GM19193 (cell line): ENCODE measurements around the gene SMIM45.

ENCODE experiments used
- POLR2A ChIP-seq: IDR thresholded peaks from 4 replicates; pipeline ENCODE4 v1.6.1; 2011; ENCODE audit not compliant: insufficient read depth, insufficient read length; ENCODE audit errors: extremely low read depth

Gene SMIM45

DNA sequence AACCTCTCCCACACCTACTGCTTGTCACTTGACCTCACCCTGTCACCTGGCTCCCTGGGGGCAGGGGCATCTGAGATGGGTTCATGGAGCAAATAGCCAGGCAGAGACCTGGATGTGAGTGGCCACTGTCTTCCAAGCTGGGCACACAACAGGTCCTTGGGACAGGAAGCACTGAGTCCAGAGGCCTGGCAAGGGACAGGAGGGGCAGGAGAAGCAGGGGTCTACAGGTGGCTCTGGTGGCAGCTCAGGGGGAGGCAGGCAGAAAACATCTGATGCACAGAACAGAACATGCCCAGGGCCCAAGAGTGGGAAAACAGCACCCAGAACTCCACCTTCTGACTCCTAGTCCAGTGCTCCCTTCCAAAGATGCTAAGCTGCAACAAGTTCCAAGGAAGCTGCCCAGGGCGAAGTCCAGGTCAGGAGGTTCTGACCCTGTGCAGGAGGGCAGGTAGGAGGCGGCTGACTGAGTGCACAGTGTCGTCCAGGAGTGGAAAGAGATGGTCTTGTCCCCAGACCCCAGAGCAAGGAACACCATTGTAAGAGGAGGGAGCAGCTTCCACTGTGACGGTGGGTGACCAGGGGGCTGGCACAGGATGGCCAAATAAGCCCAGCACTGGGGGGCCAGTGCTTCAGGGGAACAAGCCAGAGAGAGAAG, 28.9 kb upstream of the SMIM45 start:
- TF ChIP-seq POLR2A: no peak

DNA sequence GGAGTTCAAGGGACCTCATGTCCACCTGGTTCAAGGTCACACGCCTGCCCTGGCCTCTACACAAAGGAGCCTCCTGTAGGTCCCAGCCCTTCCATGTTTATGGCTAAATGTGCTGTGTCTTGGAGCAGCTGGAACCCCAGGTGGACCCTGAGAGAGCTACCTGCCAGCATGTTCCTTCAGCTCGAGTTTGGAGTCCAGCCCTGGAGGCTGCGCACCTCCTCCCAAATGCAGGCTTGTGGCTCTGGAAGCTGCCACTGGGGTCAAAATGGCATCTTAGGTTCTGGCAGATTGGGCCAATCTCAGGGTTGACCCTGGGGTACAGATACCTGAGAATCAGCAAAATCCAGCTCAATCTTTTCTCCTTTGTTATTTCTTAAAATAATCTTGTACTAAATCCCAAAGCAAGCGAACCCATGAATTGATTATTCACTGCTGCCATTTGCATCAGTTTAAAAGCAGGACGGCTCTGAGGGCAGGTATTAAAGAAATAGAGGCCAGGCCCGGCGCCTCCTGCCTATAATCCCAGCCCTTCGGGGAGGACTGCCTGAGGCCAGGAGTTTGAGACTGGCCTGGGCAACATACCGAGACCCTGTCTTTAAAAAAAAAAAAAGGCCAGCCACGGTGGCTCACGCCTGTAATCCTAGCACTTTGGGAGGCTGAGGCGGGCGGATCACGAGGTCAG, 28.2 kb upstream of the SMIM45 start:
- no peak for TF ChIP-seq POLR2A

DNA sequence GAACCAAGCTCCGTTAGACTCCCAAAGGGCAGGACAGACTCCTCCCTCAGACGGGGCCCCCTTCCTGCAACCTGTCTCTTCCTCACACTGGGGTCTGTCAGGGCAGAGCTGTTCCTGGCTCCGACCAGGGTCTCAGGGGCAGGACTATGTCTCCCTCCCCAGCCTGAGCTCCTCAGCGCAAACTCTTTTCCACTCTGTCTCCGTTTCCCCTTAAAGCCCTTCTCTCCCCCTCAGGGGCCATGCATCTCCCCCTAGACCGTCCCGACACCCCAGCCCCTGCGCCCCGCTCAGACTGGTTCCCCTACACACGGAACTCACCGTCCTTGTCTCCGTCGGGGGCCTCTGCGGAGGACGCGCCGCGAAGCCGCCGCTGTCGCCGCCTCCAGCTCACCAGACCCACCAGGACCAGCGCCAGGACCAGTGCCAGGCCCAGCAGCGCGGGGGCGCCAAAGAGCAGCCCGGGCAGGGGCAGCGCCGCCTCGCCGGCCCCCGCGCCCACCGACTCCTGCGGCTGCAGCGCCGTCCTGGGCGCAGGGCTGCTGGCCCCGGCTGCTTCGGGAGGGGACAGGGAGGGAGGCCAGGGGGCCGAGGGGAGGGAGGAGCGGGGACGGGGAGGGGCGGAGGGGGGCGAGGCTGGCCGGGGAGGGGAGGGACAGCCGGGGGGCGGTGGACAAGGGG, 26.0 kb upstream of the SMIM45 start:
- no peak for TF ChIP-seq POLR2A

DNA sequence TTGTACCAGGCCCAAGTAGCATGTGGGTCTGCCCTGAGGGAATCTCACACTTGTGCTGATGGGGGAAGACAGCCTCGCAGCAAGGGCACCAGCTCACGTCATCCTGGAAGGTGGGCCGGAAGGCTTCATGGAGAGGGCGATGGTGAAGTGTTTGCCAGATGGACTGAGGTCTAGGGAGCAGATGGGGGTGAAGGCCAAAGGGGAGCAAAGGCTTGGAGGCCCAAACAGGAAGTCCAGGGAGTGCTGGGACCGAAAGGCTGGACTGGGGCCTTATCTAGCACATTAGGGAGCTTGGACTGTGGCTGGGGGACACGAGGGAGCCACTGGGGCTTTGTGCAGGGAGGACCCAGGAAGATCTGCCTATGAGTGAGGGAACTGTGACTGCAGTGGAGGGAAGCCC, 24.1 kb upstream of the SMIM45 start:
- TF ChIP-seq POLR2A: no peak

DNA sequence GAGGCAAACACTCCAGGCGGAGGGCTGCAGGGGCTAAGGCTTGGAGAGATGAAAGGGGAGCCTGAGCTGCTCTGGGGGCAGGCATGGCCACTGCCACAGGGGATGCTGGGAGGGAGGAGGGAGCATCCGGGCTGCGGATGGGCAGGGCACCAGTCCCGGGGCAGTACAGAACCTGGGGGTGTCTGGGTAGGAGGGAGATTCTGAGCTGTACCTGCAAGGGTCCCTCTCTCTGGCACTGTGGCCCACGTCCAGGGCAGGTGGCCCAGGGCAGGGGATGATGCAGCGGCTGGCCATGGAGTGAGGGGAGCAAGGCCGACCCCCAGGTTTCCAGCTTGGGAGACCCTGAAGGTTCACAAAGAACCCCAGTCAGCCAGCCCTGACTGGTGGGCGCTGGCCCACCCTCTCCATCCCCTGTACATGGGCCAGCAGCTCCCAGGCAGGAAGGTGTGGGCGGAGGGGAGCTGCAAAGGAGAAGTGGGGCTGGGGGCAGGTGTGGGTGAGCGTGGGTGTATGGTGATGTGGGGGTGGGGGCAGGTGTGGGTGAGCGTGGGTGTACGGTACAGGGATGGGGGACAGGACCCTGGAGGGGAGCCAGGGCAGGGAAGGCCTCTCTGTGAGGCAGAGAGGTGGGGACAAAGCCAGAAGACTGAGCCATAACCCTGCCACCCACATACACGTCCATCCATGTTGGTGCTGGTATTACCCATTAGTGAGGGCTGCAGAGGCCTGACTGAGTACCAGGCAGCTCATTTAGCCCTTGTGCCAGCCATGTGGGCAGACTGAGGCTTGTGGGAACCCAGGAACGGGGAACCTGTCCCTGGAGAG, 23.1 kb upstream of the SMIM45 start:
- TF ChIP-seq POLR2A: peak; percentile 2

DNA sequence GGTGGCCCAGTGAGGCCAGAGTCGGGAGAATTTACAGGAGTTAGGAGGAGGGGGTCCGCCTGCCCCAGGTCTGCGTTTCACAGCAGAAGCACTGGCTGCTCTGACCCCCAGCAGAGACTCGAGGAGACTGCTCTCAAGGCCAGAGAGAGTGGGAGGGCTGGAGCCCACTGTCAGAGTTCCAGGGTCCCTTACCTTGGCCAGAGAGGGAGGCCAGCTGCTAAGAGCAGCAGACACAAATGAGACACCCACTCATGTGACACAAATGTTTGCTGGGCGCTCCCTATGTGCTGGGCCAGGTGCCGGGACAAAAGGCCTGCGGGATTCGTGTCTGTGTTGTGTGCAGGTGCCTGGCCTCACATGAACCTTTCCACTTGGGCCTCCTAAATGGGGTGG, 22.5 kb upstream of the SMIM45 start:
- TF ChIP-seq POLR2A: no peak

DNA sequence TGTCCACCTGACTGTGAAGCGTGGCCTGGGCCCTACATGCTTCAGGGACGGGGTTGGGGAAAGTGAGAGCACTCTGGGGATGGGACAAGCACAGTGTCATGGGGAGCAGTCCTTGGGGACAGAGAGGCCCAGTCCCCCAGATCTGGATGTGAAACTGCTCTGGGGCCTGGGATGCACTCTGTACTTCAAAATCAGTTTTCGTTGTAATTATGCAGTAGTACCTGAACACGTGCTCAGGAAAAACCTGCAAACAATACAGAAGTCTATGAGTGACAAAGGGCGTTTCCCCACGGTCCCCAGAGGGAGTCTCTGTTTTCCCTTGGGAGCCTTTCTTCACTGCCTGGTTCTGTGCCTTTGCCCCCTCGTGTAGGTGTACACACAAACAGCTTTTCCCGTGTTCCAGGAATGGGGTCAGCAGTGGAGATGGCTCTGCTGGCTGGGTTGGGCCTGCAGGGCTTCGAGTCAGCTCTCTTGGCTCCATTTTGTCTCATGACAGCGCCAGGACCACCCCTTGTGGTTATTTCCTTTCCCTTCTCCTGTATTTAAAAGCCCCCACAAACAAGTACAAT, 20.2 kb upstream of the SMIM45 start:
- TF ChIP-seq POLR2A: peak; percentile 13

DNA sequence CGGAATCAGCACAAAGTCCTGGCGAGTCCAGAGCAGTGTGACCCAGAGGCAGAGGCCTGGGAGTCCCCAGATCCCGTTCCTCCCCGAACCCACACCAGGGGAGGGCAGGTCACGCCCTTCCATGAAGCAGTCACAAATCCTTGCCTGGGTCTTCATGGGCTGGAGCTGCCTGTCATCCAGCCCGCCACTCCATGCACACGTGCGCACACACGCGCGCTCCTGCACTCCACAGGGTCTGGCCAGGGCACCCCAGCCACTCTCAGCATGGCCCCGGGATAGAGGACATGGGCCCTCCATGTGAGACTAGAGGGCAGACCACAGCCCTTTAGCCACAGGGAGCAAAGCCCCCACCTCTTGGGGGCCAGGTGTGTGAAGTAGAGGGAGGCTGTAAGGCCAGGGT, 19.6 kb upstream of the SMIM45 start:
- TF ChIP-seq POLR2A: peak; percentile 9

DNA sequence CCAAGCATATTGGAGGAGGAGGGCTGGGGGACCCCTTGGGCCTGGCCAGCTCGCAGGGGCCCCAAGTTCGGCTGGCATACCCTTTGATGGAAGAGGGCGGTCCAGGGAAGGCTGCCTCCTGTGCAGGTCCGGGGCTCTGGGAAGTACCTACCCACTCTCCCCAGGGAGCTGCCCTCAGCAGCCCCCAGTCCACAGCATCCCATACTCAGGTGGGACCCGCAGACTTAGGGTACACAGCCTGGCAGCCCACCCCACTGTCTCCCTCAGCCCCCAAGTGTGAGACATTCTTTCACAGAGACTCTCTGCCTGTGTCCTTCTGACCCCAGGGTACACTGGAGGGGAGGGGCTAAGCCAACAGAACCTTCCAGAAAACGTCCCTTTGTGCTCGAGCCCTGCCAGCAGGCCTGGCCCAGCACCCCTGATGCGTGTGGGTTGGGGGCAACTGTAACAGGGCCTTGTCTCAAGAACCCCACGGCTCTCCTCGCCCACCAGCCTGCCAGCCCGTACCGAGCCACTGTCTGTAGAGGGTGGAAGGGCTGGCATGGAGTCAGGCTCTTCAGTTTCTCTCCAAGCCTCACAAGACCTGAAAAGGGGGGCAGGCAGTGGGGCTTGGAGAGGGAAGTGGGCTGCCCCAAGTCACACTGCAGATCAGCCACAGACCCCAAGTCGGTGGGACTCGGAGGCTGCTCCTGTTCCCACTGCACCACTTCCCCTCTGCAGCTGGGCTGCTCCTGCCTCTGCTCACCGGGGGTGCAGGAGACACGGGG, 18.4 kb upstream of the SMIM45 start:
- TF ChIP-seq POLR2A: peak; percentile 5

DNA sequence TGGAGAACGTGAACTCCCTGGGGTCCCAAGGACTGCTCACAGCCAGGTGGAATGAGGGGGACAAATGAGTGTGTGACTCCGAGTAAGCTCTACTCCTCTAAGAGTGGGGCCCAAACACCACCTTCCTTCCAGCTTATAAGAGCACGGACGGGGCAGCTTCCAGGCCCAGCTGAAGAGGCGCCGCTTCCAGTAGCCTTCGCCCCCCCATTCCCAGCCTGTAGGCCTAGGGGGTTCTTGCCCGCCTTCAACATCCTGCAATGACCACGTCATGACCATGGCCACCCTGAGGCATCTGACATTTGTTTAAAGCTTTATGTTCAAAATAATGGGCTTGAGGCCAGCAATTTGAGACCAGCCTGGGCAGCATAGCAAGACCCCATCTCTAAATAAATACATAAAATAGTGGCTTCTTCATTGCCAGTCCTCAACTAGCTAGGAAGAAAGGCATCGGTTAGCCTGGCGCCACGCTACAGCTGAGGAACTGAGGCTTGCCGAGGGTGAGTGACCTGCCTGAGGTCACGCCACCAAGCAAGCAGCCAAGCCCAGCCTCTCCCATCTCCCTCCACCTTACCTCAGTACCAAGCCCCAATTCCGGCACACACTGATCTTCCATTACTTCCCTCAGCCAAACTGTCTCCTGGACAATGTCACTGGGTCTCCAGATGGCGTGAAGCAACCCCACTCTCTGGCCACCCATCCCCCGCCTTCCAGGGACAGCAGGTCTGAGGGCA, 17.5 kb upstream of the SMIM45 start:
- TF ChIP-seq POLR2A: no peak

DNA sequence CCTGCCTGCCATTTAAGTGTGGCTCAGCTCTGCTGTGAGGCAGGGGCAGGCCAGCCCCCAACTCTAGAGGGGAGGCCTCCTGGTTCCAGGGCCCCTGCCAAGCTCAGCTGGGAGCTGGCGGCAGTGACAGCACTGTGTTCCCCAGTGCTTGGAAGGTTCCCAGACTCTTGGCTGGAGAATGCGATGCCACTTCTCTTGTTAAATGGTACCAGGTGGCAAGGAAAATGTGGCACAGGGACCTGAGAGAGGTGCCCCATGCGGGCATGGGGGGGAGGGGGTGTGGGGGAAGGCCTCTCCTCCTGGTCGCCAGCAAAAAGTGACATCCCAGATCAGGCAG, 17.0 kb upstream of the SMIM45 start:
- TF ChIP-seq POLR2A: no peak

DNA sequence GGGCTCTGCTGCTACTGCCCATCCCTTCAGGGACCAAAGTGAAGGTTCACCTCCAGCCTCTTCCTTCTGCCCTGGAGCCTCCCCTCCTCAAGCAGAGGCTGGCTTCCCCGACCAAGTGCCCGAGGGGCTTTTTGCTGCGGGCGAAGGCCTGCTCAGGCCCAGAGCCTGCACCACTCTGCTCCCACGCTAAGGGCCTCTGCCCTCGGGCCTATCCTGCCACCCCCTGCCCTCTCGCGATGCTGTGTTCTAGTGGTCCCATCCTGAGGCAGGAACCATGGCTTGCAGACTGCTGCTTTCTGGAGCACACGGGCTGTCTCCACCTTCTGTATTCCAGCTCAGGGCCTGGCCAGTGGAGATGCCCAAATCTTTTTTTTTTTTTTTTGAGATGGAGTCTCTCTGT, 16.4 kb upstream of the SMIM45 start:
- no peak for TF ChIP-seq POLR2A

DNA sequence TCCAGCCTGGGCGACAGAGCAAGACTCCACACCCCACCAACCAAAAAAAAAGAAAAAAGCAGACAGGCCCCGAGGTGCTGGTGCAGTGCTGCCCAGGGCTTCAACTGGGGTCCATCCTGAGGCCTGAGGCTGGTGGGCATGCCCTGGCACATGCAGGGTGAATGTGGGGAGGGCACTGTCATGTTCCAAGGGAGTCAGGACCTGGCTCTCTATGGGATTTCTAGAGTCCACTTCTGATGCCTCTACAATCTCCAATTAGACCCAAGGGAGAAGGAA, 15.1 kb upstream of the SMIM45 start:
- no peak for TF ChIP-seq POLR2A
